ENCODE results near the gene TAMALIN. TPM values are rescaled to one million over a fixed set of nuclear protein-coding genes. Genes with fewer than 3 reads are reported as not detected.
A peak's percentile ranks its signal among the peaks of the same experiment; 100 is the strongest.

Gene TAMALIN
- 4.0 and 8.0 TPM in 2 replicates for total RNA-seq
- polyA plus RNA-seq: 9.9 and 17.0 TPM in 2 replicates

DNA sequence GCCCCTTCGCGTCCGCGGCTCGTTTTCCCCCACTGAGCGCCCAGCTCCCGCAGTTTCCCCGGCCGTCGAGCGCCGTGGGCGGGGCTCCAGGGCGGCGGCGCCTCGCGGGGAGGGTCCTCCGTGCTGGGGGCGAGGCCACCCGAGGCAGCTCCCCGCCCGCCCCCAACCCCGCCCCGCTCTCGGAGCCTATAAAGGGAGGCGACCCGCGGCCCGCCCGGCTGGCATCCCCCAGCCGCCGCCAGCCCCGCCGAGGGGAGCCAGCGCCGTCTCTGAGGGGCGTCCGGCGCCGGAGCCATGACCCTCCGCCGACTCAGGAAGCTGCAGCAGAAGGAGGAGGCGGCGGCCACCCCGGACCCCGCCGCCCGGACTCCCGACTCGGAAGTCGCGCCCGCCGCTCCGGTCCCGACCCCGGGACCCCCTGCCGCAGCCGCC lies at the start of gene TAMALIN:
TAMALIN (plus strand) TSS at position 221 of the 432 bp plus-strand sequence; CDS start at position 295, 74 bp downstream.
- Histone ChIP-seq H3K9me2 (replicated peaks; ENCODE audit: insufficient read depth) (no peaks in the 10 kb centered on the region), H3K27ac (no peak within 1 kb of the TSS), H3K4me3 (peak within 1 kb of the TSS; percentile 52), H3K9me3 (ENCODE audit: low read depth) (no peaks in the 10 kb centered on the region), H3K27me3 (peaks cover 30% of the 10 kb centered on the region), H2AFZ (peak within 1 kb of the TSS; percentile 78), H4K20me1 (ENCODE audit: insufficient read depth, poor library complexity, severe bottlenecking) (no peaks in the 10 kb centered on the region), H3K36me3 (replicated peaks; ENCODE audit: insufficient read depth, low read depth) (no peaks in the 10 kb centered on the region), H3K79me2 (no peaks in the 10 kb centered on the region), H3K4me2 (peak within 1 kb of the TSS; percentile 98), H3K4me1 (ENCODE audit: insufficient read depth) (peaks cover 20% of the 10 kb centered on the region)
- TF ChIP-seq EZH2phosphoT487 (IDR thresholded peaks at IDR 0.05; ENCODE audit: low read depth, severe bottlenecking, unreplicated experiment) (no peak), EZH2 (IDR thresholded peaks at IDR 0.05; ENCODE audit: borderline replicate concordance) (no peak), CTCF (IDR thresholded peaks at IDR 0.05; ENCODE audit: poor library complexity) (no peak)
- peak; percentile 80 for DNase-seq (ENCODE audit: low spot score)
- WGBS (ENCODE audit: low lambda C conversion rate, missing lambda C conversion rate): 4% methylated on average over 9 of the region's 60 CpGs

GRCh38 chr12:51958542-51958941 lies 48.2 kb upstream of the TAMALIN start:
- H3K9me2 ChIP-seq (replicated peaks; ENCODE audit: insufficient read depth): no peaks in the 10 kb centered on the region
- H3K4me3 ChIP-seq: no peak overlapping the region
- peaks cover 9% of the 10 kb centered on the region for H4K20me1 ChIP-seq (ENCODE audit: insufficient read depth, poor library complexity, severe bottlenecking)
- no peak overlapping the region for H3K4me2 ChIP-seq
- H3K79me2 ChIP-seq: peaks cover 80% of the 10 kb centered on the region
- TF ChIP-seq EZH2 (IDR thresholded peaks at IDR 0.05; ENCODE audit: borderline replicate concordance) (no peak), CTCF (IDR thresholded peaks at IDR 0.05; ENCODE audit: poor library complexity) (no peak), EZH2phosphoT487 (IDR thresholded peaks at IDR 0.05; ENCODE audit: low read depth, severe bottlenecking, unreplicated experiment) (no peak)
- H3K4me1 ChIP-seq (ENCODE audit: insufficient read depth): peaks cover 51% of the 10 kb centered on the region
- no peaks in the 10 kb centered on the region for H3K36me3 ChIP-seq (replicated peaks; ENCODE audit: insufficient read depth, low read depth)
- no peaks in the 10 kb centered on the region for H3K9me3 ChIP-seq (ENCODE audit: low read depth)
- peak overlapping the region; percentile 73 for H3K27ac ChIP-seq
- no peak for DNase-seq (ENCODE audit: low spot score)
- H2AFZ ChIP-seq: no peak overlapping the region
- WGBS (ENCODE audit: low lambda C conversion rate, missing lambda C conversion rate): 98% methylated on average over 13 of the region's 13 CpGs
- no peaks in the 10 kb centered on the region for H3K27me3 ChIP-seq

DNA sequence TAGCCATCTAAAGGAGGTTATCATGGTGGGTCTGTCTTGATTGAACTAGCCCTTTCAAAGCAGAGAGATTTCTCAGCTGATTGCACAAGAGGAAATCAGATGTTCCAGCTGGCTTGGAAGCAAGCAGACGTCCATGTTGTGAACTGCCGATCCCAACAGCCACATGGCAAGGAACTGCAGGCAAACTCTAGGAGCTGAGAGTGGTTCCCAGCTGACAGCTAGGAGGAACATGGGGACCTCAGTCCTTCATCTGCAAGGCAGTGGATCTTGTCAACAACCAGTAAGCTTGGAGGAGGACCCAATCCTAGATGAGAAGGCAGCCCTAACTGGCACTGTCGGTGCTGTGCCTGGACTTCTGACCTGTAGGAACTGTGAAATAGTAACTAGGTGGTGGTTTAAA lies 47.5 kb upstream of the TAMALIN start:
- Histone ChIP-seq H4K20me1 (ENCODE audit: insufficient read depth, poor library complexity, severe bottlenecking) (peaks cover 9% of the 10 kb centered on the region), H3K27ac (peak overlapping the region; percentile 73), H2AFZ (no peak overlapping the region), H3K9me3 (ENCODE audit: low read depth) (no peaks in the 10 kb centered on the region), H3K4me2 (peak overlapping the region; percentile 8), H3K9me2 (replicated peaks; ENCODE audit: insufficient read depth) (no peaks in the 10 kb centered on the region), H3K4me3 (no peak overlapping the region), H3K27me3 (no peaks in the 10 kb centered on the region), H3K4me1 (ENCODE audit: insufficient read depth) (peaks cover 44% of the 10 kb centered on the region), H3K36me3 (replicated peaks; ENCODE audit: insufficient read depth, low read depth) (no peaks in the 10 kb centered on the region), H3K79me2 (peaks cover 80% of the 10 kb centered on the region)
- TF ChIP-seq EZH2 (IDR thresholded peaks at IDR 0.05; ENCODE audit: borderline replicate concordance) (no peak), CTCF (IDR thresholded peaks at IDR 0.05; ENCODE audit: poor library complexity) (no peak), EZH2phosphoT487 (IDR thresholded peaks at IDR 0.05; ENCODE audit: low read depth, severe bottlenecking, unreplicated experiment) (no peak)
- 50% methylated on average over 3 of the region's 3 CpGs for WGBS (ENCODE audit: low lambda C conversion rate, missing lambda C conversion rate)
- DNase-seq (ENCODE audit: low spot score): no peak
